GM18511 (cell line): Measurements from ENCODE around the gene EOGT.

Experiments used
- ATAC-seq: cut with Tn5 transposase; IDR thresholded peaks from one replicate; pipeline ENCODE4 v1.9.1; 2021; ENCODE audit warnings: mild to moderate bottlenecking, moderate library complexity; ENCODE audit not compliant: unreplicated experiment

The EOGT gene

GRCh38 chr3:69013253-69014021 is at the start of gene EOGT:
Gene EOGT (minus strand): TSS chr3:69013684. CDS start chr3:69009846, 3,838 bp downstream.
- peak; percentile 82 for ATAC-seq

DNA sequence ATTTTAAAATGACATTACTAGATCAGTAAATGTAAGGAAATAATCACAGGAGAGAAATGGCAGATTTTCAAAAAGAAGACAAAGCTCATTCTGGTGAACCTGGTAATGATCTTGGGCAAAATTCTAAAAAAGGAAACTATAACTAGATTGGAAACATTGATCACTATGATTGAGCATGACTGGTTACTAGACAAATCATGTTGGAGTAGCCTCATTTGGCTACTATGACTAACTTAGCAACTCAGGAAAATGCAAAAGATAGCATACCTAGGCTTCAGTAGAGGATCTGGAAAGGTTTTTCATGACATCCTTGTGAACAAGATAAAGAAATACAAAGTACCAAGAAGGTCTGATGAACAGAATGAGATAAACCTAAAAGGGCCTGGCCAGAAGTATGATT is 46.2 kb upstream of the EOGT start:
- no peak for ATAC-seq

- ATAC-seq, result no peak
Measured at GRCh38 chr3:69058947-69059224, 45.4 kb upstream of the EOGT start.

- peak; percentile 100 for ATAC-seq
Measured at GRCh38 chr3:69058180-69058946, 44.9 kb upstream of the EOGT start.

- ATAC-seq, result peak; percentile 4
Measured at GRCh38 chr3:69052472-69052898, 39.0 kb upstream of the EOGT start.

DNA sequence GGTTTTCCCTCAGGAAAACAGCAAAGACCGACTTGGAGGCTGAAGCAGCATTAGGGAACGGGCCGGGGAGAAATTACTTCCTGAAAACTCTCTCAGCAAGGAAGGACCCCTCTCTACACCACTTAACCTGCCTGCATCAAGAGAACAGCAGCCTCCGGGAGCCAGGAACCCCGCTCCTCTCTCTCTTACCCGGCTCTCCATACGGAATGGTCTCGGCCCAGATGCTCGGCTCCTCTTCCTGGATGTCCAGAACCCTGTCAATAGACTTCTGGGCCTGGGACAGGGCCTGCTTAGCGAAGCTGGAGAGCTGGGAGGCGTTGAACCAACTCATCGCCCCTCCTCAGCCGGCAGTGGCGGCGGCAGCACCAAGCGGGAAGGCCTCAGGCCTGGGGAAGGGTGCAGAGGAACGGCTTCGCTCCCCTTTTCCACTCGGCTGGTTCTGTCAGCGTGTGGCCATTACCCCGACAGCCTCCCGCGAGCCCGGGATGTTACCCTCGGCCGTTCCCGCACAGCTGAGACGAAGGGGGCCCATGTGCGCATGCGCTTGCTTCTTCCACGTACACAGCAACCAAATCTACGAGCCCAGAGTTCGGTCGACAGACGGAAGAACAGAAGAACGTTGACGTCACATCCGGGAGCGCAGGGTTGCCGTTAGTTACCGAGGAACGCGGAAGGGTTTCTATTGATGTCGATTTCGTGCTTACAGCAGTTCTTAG is 38.4 kb upstream of the EOGT start, which contains the start of gene TMF1:
TSS of gene TMF1 (minus strand) at position 578 of the 716 bp plus-strand sequence. CDS start at position 331, 247 bp downstream.
- ATAC-seq, result peak; percentile 96

- no peak for ATAC-seq
Measured at GRCh38 chr3:69048990-69049389, 35.5 kb upstream of the EOGT start.

GRCh38 chr3:69044608-69045007 is 31.1 kb upstream of the EOGT start:
- ATAC-seq, result no peak

DNA sequence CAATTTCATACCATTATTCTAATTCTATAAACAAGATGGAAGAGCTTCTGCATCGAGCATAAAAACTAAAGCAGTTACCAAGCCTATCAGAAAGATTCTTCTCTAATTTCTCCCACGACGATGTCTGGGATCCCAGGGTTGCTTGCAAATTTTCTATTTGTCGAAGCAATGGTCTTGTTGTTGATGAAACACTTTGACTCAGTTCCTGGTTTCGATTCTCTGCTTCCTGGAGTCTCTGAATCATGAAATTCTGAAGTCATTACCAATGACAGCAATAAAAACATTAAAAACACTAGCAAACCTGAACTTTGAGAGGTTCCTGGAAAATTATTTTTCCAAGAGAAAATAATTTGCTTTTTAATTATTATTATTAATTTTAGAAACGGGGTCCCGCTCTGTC is 20.0 kb upstream of the EOGT start:
- no peak for ATAC-seq

- no peak for ATAC-seq
Measured at GRCh38 chr3:69032737-69033136, 19.3 kb upstream of the EOGT start.

- no peak for ATAC-seq
Measured at GRCh38 chr3:69032142-69032541, 18.7 kb upstream of the EOGT start.

DNA sequence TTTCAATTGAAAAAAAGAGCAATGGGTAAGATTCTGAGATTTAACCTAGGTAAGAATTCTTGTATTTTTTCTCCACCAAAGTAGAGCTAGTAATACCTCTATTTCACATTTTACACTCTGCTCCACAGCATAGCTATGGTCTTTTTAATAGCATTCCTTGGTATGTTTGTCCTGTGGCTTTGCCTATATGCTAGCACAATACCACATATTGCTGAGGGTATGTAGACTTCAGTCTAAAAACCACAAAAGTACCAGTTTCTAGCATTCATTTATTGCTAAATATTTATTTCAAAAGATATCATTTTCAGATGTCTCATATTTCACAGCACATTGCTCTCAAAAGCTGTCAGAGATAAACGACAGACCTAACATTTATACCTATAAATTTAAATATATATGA is 18.2 kb upstream of the EOGT start:
- ATAC-seq, result no peak

- ATAC-seq, result no peak
Measured at GRCh38 chr3:69020857-69021256, 7.4 kb upstream of the EOGT start.

DNA sequence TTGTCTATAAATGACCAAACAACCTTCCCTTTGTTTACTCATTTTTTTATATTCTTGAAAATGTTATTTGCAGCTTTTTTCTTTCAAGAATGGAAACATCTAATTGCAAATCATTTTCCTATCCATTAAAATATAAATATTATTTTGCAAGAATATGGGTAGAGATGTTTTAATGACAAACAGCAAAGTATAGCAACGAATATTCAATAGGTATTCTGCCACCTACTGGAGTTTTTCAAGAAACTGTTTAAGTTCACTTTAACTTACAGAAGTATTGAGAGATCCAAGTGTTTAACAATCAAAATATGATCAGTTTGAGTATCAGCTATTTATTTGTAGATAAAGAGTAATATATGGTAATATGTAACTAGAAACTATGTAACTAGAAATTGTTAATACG is 6.9 kb upstream of the EOGT start:
- ATAC-seq, result no peak

- no peak for ATAC-seq
Measured at GRCh38 chr3:69016901-69017300, 3.4 kb upstream of the EOGT start.

GRCh38 chr3:69016102-69016501 is 2.6 kb upstream of the EOGT start:
- no peak for ATAC-seq

DNA sequence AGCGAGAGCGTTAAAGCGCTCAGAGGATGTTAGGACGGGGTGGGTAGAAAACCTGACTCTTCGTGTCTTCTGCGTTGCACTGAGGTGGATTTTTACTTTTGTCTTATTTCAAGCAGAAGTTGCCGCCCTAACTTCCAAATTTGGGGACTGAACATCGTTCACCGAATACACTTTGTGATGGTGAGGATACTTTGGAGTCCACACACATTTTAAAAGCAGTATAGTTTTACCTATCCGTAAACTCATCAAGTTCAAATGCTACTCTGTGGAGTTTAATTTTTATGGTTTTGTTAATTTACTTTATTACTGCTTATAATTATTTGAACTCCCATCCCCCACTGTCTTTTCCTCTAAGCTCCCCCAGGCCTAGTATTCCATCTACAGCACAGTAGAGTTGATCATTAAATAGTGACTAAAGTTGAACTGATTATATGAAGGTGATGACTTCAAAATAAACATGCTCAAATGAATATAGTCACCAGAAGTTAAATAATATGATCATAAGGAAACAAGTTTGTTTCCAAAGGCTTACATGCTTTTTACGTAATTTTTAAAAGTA is 617 bp upstream of the EOGT start:
- no peak for ATAC-seq

DNA sequence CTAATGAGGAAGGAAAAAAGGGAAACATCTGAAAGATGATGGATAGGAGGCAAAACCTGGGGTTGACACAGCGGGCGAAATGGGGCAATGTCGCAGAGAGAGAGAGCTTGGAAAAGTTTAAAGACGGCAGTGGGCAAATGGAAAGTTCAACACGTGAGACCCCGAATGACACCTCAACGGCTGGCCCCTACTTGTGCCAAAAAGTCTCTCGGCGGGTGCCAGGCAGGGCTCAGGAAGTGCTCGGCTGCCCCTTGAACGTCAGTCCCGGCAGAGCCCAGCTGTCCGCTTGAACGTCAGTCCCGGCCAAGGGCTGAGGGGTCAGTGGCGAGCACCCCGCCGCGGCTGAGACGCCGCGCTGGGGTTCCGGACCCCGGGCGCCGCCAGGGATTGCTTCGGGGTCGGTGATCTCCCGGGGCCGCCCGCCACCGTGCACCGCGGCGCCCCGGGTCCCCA is 658 bp downstream of the EOGT start:
- ATAC-seq, result peak; percentile 49

DNA sequence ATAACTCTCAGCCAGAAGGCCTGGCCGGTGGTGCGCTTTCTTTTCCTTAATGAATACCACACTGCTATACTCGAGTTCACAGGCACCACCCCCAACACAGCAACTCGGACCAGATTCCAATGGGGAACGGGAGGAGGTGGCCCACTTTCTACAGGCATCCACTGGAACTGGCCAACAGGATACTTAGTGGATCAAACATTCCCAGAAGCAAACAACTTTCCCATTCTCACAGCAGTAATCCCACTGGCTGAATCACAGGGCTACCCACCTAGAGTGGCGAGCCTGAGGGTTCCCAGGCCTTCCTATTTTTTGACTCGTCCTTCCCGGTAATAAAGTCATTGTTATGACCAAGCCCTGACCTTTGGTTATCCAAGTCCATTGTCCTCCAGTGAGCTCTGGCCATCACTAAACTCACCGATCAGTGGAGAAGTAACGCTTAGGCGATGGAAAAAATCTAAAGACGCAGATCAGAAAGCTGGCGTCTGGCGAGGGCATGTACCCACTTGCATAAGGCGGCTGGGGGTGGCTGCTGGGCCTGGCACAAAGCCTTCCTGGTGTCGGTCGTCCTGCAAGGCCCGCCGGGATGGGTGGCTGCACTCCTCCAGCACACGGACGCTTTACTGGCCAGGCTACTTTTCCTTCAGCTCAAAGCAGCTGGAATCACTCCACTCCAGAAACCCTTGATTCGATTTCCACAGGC is 1.2 kb downstream of the EOGT start:
- no peak for ATAC-seq

DNA sequence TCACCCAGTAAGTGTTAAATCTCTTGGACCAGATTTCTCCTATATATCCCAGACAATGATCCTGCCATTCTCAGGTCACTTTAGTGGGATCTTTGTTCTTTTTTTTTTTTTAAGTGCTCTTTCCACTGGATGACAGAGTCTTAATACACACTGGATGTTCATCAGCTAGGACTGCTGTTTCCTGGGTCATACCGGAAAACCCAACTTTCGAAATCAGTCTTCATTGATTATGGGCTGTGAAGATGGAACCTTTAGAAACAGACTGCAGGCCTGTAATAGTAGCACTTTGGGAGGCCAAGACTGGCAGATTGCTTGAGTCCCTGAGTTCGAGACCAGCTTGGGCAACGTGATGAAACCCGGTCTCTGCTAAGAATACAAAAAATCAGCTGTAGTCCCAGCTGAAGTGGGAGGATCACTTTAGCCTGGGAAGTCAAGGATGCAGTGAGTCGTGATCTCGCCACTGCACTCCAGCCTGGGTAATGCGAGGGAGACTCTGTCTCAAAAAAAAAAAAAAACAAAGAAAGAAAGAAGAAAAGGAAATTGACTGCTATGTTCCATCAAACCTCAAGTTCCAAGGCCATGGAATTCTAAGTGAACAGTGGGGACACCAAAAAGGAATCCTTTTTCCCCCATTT is 2.3 kb downstream of the EOGT start:
- ATAC-seq, result no peak
